K562 (cell line): ENCODE data around the gene LSS. TPM values are rescaled to one million over a fixed set of nuclear protein-coding genes. Genes with fewer than 3 reads are reported as not detected.

Source experiments
- ARID2 ChIP-seq: fragments of 450-650 bp; IDR thresholded peaks from 2 replicates; pipeline ENCODE4 v1.6.1; 2017; ENCODE audit warnings: antibody characterized with exemption, mild to moderate bottlenecking
- BRCA1 ChIP-seq, 2 experiments: fragments of 450-650 bp in 1 of 2; sonication (generic) in 1 of 2; formaldehyde crosslinking in 1 of 2; IDR thresholded peaks; 2 replicates each; pipeline versions ENCODE4 v1.5.0 to v1.6.1; 2017 to 2020; ENCODE audit warnings: mild to moderate bottlenecking in 1 of 2, missing genetic modification reagents in 1 of 2
- ESRRB ChIP-seq: fragments of 250-450 bp; sonication (Bioruptor Pico); IDR thresholded peaks from 2 replicates; pipeline ENCODE4 v1.5.0; 2020; ENCODE audit warnings: mild to moderate bottlenecking, moderate library complexity, borderline replicate concordance
- FOXK2 ChIP-seq, 2 experiments: fragments of 450-650 bp; IDR thresholded peaks in 1 of 2; conservative IDR thresholded peaks in 1 of 2; 2 replicates each; pipeline ENCODE4 v1.6.1; 2016; ENCODE audit warnings: low read depth in 2 of 2, mild to moderate bottlenecking in 1 of 2
- GMEB1 ChIP-seq: fragments of 250-450 bp; sonication (Bioruptor Pico); IDR thresholded peaks from 2 replicates; pipeline ENCODE4 v1.4.0; 2020; ENCODE audit warnings: mild to moderate bottlenecking
- KLF10 ChIP-seq: fragments of 250-450 bp; sonication (Bioruptor Pico); IDR thresholded peaks from 2 replicates; pipeline ENCODE4 v1.6.1; 2021; ENCODE audit warnings: matching md5 sums
- MXI1 ChIP-seq: IDR thresholded peaks from 2 replicates; pipeline ENCODE4 v1.6.1; 2011; ENCODE audit warnings: low read depth, mild to moderate bottlenecking, improper control_type of control experiment, low read length
- MYNN ChIP-seq, 2 experiments: sonication (generic); formaldehyde crosslinking in 1 of 2; IDR thresholded peaks; 2 replicates each; pipeline versions ENCODE4 v1.5.0 to v1.6.1; 2016 to 2020; ENCODE audit warnings: antibody characterized with exemption in 1 of 2, missing genetic modification reagents in 1 of 2
- NR2C1 ChIP-seq, 2 experiments: fragments of 450-650 bp; IDR thresholded peaks; 2 replicates each; pipeline ENCODE4 v1.6.1; 2017; ENCODE audit warnings: mild to moderate bottlenecking in 2 of 2, antibody characterized with exemption in 1 of 2, inconsistent platforms in 1 of 2, missing compliant biosample characterization in 1 of 2, missing genetic modification characterization in 1 of 2
- POLR2B ChIP-seq: fragments of 450-650 bp; IDR thresholded peaks from 2 replicates; pipeline ENCODE4 v1.6.1; 2018; ENCODE audit warnings: low read depth; ENCODE audit not compliant: partially characterized antibody
- RB1 ChIP-seq: fragments of 450-650 bp; IDR thresholded peaks from 2 replicates; pipeline ENCODE4 v1.6.1; 2017; ENCODE audit warnings: low read depth, mild to moderate bottlenecking
- RFX7 ChIP-seq: fragments of 250-450 bp; sonication (Bioruptor Pico); IDR thresholded peaks from 2 replicates; pipeline ENCODE4 v1.5.1; 2021; ENCODE audit warnings: mild to moderate bottlenecking
- SMAD1 ChIP-seq: fragments of 150-350 bp; IDR thresholded peaks from 2 replicates; pipeline ENCODE4 v1.6.1; 2014; ENCODE audit warnings: low read length, low read depth; ENCODE audit not compliant: partially characterized antibody
- SMC3 ChIP-seq: conservative IDR thresholded peaks from 2 replicates; pipeline ENCODE4 v1.6.1; 2011; ENCODE audit warnings: low read depth, low read length, improper control_type of control experiment; ENCODE audit not compliant: insufficient read depth
- SRSF3 ChIP-seq: fragments of 200-400 bp; formaldehyde crosslinking; IDR thresholded peaks from 2 replicates; pipeline ENCODE4 v1.6.1; 2016; ENCODE audit warnings: mild to moderate bottlenecking, low read length, moderate library complexity; ENCODE audit not compliant: insufficient read depth
- TEAD4 ChIP-seq, 2 experiments: sonication (generic) in 1 of 2; formaldehyde crosslinking in 1 of 2; IDR thresholded peaks; 2 replicates each; pipeline versions ENCODE4 v1.6.1 to v1.8.0; 2012 to 2022; ENCODE audit warnings: borderline replicate concordance in 1 of 2, inconsistent platforms in 1 of 2, low read length in 1 of 2, mild to moderate bottlenecking in 1 of 2, missing genetic modification reagents in 1 of 2
- THAP7 ChIP-seq: fragments of 250-450 bp; sonication (Bioruptor Pico); IDR thresholded peaks from 2 replicates; pipeline ENCODE4 v1.5.0; 2021
- ZBTB2 ChIP-seq: fragments of 450-650 bp; IDR thresholded peaks from 2 replicates; pipeline ENCODE4 v1.6.1; 2016; ENCODE audit warnings: antibody characterized with exemption
- ZFX ChIP-seq: sonication (generic); formaldehyde crosslinking; IDR thresholded peaks from 2 replicates; pipeline ENCODE4 v1.8.0; 2022; ENCODE audit warnings: mild to moderate bottlenecking, missing genetic modification reagents, moderate library complexity
- ZNF165 ChIP-seq: fragments of 250-450 bp; sonication (Bioruptor Pico); IDR thresholded peaks from 2 replicates; pipeline ENCODE4 v1.4.0; 2020; ENCODE audit warnings: borderline replicate concordance
- ZNF277 ChIP-seq: fragments of 250-450 bp; sonication (Bioruptor Pico); IDR thresholded peaks from 2 replicates; pipeline ENCODE4 v1.8.0; 2022; ENCODE audit warnings: inconsistent platforms, mild to moderate bottlenecking, moderate library complexity, borderline replicate concordance
- ZNF444 ChIP-seq: fragments of 250-450 bp; sonication (Bioruptor Pico); IDR thresholded peaks from 2 replicates; pipeline ENCODE4 v1.4.0; 2020; ENCODE audit warnings: mild to moderate bottlenecking, moderate library complexity
- ZNF445 ChIP-seq: fragments of 250-450 bp; sonication (Bioruptor Pico); IDR thresholded peaks from 2 replicates; pipeline ENCODE4 v1.4.0; 2020; ENCODE audit warnings: low read depth, mild to moderate bottlenecking, moderate library complexity
- ZNF583 ChIP-seq: fragments of 250-450 bp; sonication (Bioruptor Pico); IDR thresholded peaks from 2 replicates; pipeline ENCODE4 v1.4.0; 2020
- polyA plus RNA-seq, 8 experiments: library from polyadenylated mRNA; depleted of rRNA in 4 of 8; stranded (reverse) in 5 of 8; unstranded in 3 of 8; fragments of >200 nt; fragmentation: Nextera tagmentation in 2 of 8; fragmentation: Illumina TruSeq in 1 of 8; extraction: Ambion mirVana in 2 of 8; extraction: Trizol in 1 of 8; gene quantifications; 2 replicates each; pipeline versions ENCODE4 v1.2.1 to v1.2.3, GENCODE V29; 2011 to 2014; ENCODE audit warnings: inconsistent platforms in 1 of 8, missing spikeins in 1 of 8
- total RNA-seq, 7 experiments: library from RNA; depleted of rRNA in 6 of 7; stranded (reverse); fragments of >200 nt in 6 of 7; fragmentation: Illumina TruSeq in 2 of 7; extraction: Trizol in 2 of 7; gene quantifications; 2 replicates each; pipeline versions ENCODE4 v1.2.1 to v1.2.3, GENCODE V29; 2011 to 2021; ENCODE audit warnings: low replicate concordance in 1 of 7

LSS gene
- total and polyA plus RNA-seq, 9 of the 15 experiments (the other 6 are each of a cell fraction or from before 2014, with no cell fraction given): 2.2 to 89.5 (median 37.4) TPM

- TF ChIP-seq ZBTB2: no peak
- TF ChIP-seq ZNF444 (CRISPR knock-in tag): no peak
- no peak for TF ChIP-seq ZNF165 (CRISPR knock-in tag)
- no peak for TF ChIP-seq KLF10 (CRISPR knock-in tag)
- no peak for TF ChIP-seq SMAD1
- TF ChIP-seq BRCA1 (IDR thresholded peaks at IDR 0.05): no peak
- 0 out of 2 replicates have a peak, but pooled peaks have one; percentile 58 for TF ChIP-seq BRCA1 (CRISPR knock-in tag; IDR thresholded peaks at IDR 0.05)
- no peak for TF ChIP-seq SRSF3
- no peak for TF ChIP-seq NR2C1 (IDR thresholded peaks at IDR 0.05)
- no peak for TF ChIP-seq NR2C1 (tag; IDR thresholded peaks at IDR 0.05)
- no peak for TF ChIP-seq ZNF445 (CRISPR knock-in tag)
- TF ChIP-seq ZNF583: 0 out of 2 replicates have a peak, but pooled peaks have one; percentile 41
- TF ChIP-seq MXI1: no peak
- no peak for TF ChIP-seq THAP7
- no peak for TF ChIP-seq FOXK2 (conservative IDR thresholded peaks at IDR 0.05 in 1 of 2, IDR thresholded peaks at IDR 0.05 in 1 of 2; ENCODE audit: low read depth in 2 of 2)
- no peak for TF ChIP-seq POLR2B
- TF ChIP-seq ZNF277 (CRISPR knock-in tag): no peak
- TF ChIP-seq GMEB1 (CRISPR knock-in tag): no peak
- TF ChIP-seq TEAD4 (IDR thresholded peaks at IDR 0.05; ENCODE audit: low read length): peak; percentile 9; the same call in 1 of the 2 replicates
- TF ChIP-seq TEAD4 (CRISPR knock-in tag; IDR thresholded peaks at IDR 0.05; ENCODE audit: borderline replicate concordance): no peak
- no peak for TF ChIP-seq SMC3
- TF ChIP-seq RB1: no peak
- 0 out of 2 replicates have a peak, but pooled peaks have one; percentile 15 for TF ChIP-seq ZFX (CRISPR knock-in tag)
- TF ChIP-seq MYNN (IDR thresholded peaks at IDR 0.05): no peak
- TF ChIP-seq MYNN (CRISPR knock-in tag; IDR thresholded peaks at IDR 0.05): no peak
- TF ChIP-seq ARID2: no peak
- no peak for TF ChIP-seq RFX7
- no peak for TF ChIP-seq ESRRB (CRISPR knock-in tag)
These were observed 1.3 kb upstream of the LSS start (continued) for GRCh38 chr21:46229923-46230260.
